ENCODE data around the gene ZMYM1.
"Not testable (repeated sequence)": the region's sequence is repeated elsewhere in the genome, so short reads cannot be mapped to it uniquely, and the experiment has no call there.

Gene ZMYM1

GRCh38 chr1:35080171-35080854 is 1.1 kb downstream of the ZMYM1 start:
- no peak for DNase-seq

DNA sequence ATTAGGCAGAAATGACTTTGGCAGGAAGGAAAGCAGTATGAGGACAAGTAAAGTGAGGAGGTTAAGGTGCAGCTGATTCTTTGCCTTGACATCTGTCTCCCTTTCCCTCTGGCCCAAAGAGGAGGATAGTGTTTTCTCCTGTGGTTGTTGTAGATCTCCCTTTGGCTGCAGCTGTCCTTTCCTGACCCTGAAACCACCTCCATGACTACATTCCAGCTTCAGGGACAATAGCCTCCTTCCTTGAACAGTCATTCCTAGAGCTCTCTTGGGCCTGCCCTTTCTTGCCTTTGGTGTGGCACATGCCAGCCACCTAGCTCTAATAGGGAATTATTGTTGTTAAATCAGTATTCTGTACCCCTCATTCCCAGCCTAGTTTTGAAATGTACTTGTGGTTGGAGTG is 6.2 kb downstream of the ZMYM1 start:
- no peak for DNase-seq

- DNase-seq = no peak
Observed at GRCh38 chr1:35097224-35097623, 18.0 kb downstream of the ZMYM1 start.

DNA sequence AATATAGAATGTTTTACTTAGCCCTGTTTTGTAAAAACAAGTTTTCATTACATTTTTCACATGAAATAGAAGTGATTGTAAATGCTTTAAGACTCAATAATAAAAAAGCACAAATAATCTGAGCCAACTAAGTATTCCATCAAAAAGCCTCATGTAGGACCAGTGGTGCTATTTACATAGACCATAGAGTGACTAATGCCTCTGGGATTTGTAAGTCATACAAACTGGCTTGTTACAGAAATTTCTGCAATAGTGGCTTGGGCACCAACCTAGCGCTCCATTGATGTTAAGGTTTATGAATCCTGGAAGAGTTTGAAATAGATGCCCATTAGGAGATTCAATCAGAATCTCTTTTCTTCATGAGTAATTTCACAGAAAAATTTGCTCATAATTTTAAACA is 31.9 kb downstream of the ZMYM1 start:
- no peak for DNase-seq

DNA sequence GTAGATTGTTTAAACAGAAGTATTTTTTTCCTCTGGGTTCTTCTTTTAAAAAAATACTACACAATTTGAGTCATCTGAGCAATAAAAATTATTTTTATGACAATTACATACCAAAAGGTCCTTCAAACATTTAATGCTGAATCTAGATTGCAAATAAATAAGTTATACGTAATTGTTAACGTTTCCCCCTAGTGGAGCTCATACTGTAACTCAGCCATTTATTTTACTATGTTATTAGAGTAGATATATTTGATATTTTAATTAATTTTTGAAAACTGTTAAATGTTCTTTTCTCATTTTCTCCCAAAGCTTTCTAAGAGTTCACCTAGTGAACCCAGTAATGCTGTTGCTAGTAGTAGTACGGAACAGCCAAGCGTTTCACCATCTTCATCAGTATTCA is 33.5 kb downstream of the ZMYM1 start:
- DNase-seq = no peak

GRCh38 chr1:35115459-35116383 is 36.5 kb downstream of the ZMYM1 start:
- DNase-seq = peak in 1 of 2 donors; percentile 43

- DNase-seq = no peak
Observed at GRCh38 chr1:35120458-35121133, 41.4 kb downstream of the ZMYM1 start.

- DNase-seq = no peak
Observed at GRCh38 chr1:35122311-35122710, 43.1 kb downstream of the ZMYM1 start.

DNA sequence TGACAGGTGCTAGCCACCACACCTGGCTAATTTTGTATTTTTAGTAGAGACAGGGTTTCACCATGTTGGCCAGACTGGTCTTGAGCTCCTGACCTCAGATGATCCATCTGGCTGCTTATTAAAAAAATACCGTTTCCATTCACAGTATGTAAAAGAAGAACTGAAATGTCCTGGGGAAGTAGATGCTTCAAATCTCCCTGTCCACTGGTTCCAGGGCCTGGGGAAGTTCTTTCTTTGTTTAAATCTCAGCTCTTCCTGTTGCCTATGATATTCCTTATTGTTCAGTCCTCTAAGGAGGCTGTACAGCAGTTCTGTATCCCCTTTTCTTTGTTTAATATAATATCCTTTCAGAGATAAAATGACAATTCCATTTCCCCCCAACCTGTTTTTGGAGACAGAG is 47.4 kb downstream of the ZMYM1 start:
- DNase-seq = no peak

GRCh38 chr1:35129080-35129479 is 49.9 kb downstream of the ZMYM1 start:
- DNase-seq = no peak

DNA sequence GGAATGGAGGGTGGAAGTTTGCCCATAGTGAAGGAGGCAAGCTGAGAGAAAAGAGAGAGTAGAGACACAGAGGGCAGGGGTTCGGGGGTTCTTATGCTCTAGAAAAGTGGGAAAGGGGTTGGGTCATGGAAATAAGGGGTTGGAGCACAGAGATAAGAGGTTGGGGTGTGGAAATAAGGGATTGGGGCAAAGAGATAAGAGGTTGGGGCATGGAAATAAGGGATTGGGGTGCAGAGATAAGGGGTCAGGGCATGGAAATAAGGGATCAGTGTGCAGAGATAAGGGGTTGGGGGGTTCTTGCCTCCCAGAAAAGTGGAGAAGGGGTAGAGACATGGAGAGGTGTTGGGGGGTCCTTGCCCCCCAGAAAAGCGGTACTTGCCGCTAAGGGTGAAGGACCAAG is 57.6 kb downstream of the ZMYM1 start:
- DNase-seq = no peak

DNA sequence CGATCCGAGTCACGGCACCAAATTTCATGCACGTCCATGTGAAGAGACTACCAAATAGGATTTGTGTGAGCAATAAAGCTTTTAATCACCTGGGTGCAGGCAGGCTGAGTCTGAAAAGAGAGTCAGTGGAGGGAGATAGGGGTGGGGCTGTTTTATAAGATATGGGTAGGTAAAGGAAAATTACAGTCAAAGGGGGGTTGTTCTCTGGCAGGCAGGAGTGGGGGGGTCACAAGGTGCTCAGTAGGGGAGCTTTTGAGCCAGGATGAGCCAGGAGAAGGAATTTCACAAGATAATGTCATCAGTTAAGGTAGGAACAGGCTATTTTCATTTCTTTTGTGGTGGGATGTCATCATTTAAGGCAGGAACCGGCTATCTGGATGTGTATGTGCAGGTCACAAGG is 58.4 kb downstream of the ZMYM1 start:
- DNase-seq = not testable (repeated sequence)

- DNase-seq = not testable (repeated sequence)
Observed at GRCh38 chr1:35142294-35142693, 63.1 kb downstream of the ZMYM1 start.

GRCh38 chr1:35142728-35143127 is 63.5 kb downstream of the ZMYM1 start:
- not testable (repeated sequence) for DNase-seq

GRCh38 chr1:35143737-35144508 is 64.7 kb downstream of the ZMYM1 start:
- DNase-seq = no peak

- peak in 1 of 2 donors; percentile 12 for DNase-seq
Observed at GRCh38 chr1:35145892-35146549, 66.8 kb downstream of the ZMYM1 start.

GRCh38 chr1:35151220-35151619 is 72.0 kb downstream of the ZMYM1 start:
- DNase-seq = no peak

GRCh38 chr1:35164893-35165292 is 85.7 kb downstream of the ZMYM1 start:
- DNase-seq = no peak

Measured in CD4-positive, alpha-beta T cell treated with Interferon alpha-2 for 1 hour (primary cell).